Right renal cortex interstitium (tissue), 3 donors: ENCODE measurements around the gene CFAP69. TPM values are rescaled to one million over a fixed set of nuclear protein-coding genes. Genes with fewer than 3 reads are reported as not detected.

Source experiments
- DNase-seq, 3 donors: peaks; one replicate each; pipeline ENCODE4 v3.0.0-alpha.2; 2013; ENCODE audit warnings: low read depth in 3 of 3, low spot score in 2 of 3
- polyA plus RNA-seq, 3 donors: library from polyadenylated mRNA; unstranded; fragments of 120-200 nt; gene quantifications; one replicate each; pipeline ENCODE4 v1.2.1, GENCODE V29; 2013; ENCODE audit not compliant: insufficient read length in 3 of 3

Gene CFAP69
- polyA plus RNA-seq, 3 donors, result 15.5 to 16.9 (median 16.7) TPM

DNA sequence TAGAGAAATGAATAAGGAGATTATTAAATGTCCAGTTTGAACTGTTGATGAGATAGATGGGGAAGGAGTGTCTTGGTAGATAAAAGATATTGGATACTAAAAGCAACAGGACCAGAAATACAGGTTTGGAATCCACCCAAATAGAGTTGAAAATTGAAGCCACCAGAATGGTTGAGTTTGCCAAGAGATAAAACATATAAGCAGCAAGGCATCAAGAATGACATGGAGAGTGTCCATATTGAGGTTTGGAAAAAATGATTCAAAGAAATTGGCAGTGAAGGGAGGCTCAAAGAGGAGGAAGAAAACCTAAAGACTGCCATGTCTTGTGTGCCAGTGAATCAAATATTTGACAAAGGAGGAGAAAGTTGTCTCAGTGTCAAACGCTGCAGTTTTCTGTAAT lies 24.2 kb downstream of the CFAP69 start:
- no peak for DNase-seq

DNA sequence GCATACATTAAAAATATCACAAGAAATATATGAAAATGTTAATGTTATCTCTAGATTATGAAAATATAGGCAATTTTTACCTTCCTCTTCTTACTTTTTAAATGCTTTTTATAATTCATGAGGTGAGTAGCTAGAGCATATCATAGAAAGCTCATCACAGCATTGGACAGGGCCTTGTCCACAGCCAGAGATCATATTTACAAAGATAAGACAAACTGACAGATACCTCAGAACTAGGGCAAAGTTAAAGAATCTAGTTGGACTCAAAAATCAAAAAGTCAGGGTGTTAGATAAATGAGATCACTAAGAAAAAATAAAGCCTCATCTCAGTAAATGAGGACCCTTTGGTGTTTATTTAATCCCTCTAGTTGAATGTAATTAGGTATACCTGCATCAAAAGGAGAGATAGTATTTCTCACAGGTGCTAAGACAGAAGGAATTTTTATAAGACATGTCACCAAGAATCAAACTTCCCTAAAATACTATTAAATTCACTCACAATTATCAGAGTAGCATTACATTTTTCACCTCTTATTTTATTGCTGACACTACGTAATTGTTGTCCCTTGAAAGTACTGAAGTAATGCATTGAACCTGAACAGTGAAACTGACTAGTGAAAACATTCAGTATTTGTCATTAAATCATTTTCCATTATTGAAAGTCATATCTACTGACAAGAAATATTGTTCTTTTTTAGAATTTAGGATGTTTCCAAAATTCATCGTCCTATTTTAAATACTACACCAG lies 25.6 kb downstream of the CFAP69 start:
- DNase-seq, result no peak

DNA sequence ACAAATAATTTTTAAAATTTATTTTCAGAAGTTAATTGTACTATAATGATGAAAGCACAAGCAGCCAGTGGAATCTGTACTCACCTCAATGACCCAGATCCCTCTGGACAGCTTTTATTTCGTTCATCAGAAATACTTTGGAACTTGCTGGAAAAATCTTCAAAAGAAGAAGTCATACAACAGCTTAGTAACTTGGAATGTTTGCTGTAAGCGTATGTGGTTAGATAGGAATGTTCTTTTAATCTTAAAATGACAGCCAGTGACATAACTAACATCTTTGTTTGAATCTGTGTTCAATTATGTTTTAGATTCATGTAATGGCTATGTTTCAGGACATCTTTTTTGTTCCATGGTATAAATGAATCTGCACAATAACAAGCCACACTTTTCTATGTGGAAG lies 26.8 kb downstream of the CFAP69 start:
- no peak for DNase-seq

DNA sequence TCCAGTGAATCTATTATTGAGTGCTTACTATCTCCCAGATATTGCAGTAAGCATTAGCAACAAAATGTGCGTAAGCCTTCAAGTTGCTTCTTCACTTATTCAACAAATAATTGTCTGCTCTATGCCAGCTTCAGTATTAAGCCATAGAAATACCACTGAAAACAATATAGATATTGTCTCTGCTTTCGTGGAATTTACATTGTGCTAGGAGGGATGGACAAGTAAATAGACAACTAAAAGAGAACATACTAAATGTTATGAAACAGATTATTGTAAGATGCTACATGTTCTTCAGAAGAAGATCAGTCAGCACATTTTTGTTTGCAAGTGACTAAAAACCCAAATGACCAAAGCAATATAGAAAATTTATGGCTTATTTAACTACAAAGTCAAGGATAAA lies 27.3 kb downstream of the CFAP69 start:
- DNase-seq, result no peak

DNA sequence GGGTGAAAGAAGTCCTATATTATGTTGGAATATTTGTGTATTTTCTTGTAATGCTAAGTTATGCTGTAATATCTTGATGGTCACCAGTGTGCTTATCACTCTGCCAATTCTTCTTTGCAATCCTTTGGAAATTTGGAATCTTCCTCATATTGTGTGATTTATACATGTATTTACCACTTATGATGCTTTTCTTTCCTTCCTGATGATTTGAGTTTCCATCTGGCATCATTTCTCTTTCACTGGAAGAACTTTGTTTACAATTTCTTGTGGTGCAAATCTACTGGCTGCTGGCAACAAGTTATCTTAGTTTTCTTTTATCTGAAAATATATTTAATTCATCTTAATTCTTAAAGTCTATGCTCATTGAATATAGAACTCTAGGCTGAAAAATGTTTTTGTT lies 29.2 kb downstream of the CFAP69 start:
- no peak for DNase-seq

DNA sequence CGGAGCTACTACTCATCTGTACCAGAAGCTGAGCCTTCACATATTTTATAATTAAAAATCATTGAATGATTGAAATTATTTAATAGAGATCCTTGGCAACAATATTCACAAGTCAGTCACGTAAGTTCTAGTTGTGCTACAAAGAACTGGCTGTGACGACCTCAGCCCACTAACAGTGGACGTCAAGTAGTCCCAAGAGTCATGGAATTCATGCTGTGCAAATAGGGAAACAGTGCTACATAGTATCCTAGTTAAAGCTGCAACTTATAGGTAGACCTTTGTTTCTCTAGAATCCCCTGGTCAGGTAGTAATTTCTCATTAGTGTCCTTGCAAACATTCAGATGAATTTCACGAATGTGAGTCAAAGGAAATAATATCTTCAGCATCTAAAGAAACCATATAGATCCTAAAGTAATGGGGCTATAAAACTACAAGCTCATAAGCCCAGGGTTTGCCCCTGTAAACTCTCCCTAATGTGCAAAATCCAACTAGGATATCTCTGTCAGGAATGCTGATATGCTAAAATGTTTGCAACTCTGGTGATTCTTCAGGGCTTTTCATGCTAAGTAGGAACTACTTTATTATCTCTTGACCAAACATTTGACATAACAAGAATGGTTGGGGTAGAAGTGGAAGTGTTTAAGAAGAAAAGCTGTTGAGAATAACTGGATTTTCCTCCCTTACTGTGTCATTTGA lies 31.2 kb downstream of the CFAP69 start:
- no peak for DNase-seq

DNA sequence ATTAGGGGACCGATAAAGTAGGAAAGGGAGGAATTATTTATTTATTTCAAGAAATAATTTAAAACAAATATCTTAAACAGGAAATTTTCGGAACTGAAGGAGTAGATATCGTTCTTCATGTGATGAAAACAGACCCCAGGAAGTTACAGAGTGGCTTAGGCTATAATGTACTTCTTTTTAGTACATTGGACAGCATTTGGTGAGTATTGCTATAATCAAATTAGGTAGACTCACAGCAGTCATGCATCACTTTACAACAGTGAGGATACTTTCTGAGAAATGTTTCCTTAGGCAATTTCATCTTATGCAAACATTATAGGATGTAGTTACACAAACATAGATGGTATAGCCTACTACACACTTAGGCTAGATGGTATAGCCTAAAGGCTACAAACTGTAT lies 43.2 kb downstream of the CFAP69 start:
- DNase-seq, result no peak

DNA sequence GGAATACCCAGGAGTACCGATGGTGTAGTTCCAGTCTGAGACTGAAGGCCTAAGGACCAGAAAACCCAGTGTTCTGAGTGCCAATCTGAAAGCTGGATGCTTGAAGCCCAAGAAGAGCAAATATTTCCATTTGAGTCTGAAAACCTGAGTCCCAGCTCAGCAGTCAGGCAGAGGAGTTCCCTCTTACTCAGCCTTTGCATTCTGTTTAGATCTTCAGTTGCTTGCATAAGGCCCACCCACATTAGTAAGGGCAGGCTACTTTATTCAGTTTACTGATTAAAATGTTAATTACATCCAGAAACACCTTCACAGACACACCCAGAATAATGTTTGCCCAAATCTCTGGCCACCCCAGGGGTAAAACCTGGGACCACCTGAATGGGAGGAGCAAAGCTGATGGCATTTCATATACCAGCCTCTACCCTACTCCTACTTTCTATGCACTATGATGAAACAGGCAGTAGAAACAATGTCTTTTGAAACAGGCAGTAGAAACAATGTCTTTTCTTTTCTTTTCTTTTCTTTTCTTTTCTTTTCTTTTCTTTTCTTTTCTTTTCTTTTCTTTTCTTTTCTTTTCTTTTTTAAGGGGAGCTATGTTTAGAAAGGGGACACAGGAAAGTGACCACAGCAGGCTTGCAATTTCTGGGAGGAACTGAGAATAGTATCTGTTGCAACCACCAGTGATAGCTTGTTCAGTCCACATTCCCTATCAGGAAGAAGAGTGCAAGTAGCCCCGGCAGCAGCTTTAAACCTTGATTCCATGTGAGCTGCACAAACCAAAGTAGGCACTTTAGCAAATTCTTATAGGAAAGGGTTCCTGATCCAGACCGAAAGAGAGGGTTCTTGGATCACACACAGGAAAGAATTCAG lies 45.5 kb downstream of the CFAP69 start:
- no peak for DNase-seq

DNA sequence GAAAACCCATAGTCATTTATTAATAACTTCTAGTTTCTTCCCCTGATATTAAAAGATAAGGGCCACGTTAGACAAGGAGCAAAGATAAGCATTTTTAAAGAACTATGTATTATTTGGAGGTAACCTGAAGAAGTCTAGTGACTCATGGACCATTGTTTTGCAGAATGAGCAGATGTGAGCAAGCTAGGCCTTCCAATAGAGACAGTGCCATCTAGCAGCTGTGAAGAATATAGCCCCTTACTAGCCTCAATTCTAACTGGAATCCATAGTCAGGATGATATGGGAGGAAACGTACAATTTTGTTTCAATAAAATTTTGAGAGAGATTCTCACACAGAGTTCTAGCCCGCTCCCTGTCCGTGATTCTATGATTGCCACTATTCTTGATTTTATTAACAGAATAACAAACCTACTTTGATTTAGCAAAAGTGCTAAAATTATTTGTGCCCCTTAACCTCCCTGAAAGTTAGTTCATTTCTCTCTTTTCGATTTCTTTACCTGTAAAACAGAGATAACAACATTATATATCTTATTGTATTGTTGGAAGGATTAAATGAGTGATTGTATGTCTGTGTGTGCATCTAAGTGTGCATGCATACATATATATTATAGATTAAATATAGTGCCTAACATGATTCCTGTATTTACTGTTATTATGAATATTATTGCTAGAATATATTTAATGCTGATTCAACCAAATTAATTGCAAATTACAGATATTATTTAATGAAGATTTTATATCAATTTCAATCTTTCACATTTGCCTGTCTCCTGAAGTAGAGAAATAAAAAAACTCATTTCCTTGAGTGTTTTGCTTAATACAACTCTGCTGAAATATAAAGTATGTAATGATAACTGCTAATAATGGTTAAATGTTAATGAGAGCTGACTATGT lies 53.4 kb downstream of the CFAP69 start:
- no peak for DNase-seq

DNA sequence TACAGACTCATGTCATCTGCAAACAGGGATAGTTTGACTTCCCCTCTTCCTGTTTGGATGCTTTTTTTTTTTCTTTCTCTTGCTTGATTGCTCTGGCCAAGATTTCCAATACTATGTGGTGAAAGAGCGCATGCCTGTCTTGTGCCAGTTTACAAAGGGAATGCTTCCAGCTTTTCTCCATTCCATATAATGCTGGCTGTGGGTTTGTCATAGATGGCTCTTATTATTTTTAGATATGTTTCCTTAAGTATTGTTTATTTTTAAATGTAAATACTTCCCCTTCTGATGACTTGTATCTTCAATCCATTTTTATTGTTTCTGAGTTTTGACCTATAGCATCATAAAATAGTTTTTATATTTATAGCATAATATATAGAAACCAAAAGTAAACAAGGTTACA lies 58.3 kb downstream of the CFAP69 start:
- no peak for DNase-seq

DNA sequence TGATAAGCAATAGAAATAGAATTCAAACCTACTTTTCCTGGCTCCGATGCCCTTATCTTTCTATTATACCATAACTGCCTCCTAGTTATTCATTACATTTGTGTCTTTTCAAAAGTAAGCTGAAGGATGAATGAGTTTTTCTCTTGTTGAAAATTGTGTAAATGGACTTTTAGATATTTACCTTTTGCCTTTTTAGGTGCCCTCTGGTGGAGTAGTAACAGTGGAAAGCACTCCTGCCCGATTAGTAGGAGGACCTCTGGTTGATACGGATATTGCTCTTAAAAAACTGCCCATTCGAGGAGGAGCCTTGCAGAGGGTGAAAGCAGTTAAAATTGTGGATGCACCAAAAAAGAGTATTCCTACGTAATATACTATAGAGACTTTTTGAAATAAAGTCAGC lies 64.9 kb downstream of the CFAP69 start:
- DNase-seq, result no peak

DNA sequence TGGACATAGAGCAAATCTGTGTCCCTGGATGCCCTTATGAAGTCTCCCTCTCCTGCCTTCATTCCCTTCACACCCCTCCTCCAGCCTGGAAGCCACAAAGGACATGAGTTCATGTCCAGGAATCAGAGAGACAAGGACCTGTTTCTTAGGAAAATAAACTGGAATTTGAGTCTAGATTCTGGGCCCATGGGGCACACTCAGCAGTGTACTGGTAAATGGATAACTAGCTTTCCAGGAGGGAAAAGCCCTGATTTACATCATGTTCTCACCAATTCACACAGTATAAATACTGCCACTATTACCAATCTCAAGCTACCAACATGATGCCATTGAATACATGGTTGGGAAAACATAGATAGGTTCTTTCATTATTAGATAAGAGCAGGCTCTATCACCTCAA lies 66.2 kb downstream of the CFAP69 start:
- DNase-seq, result no peak

DNA sequence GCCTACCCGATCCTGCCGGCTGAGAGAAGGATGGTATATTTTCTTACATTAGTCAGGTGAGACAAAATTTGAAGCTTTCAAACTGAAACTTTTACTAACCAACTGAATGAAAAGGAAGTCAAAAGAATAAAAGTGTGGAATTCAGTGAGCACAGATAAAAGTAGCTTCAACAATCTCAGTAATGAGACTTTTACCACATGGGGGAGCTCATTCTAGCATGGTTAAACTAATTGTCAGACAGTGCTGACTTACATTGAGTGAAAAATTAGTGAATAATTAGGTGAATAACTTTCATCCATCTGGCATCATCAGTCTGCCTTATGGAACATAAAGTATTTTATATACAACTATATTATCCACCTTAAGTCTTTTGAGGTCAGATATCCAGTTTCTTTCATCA lies 67.8 kb downstream of the CFAP69 start:
- DNase-seq, result no peak

DNA sequence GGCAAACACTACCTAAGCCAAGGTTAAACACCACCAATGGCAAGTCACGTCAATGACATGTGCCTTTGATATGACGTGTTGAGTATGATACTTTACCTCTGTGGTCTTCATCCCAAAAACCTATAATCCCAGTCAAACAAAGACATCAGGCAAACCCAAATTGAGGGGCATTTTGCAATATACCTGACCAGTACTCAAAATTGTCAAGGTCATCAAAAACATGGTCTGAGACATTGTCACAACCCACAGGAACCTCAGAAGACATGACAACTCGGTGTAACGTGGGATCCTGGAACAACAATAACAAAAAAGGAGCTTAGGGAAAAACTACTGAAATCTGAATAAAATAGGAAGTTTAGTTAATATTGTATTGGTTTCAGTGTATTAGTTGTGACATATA lies 68.9 kb downstream of the CFAP69 start:
- DNase-seq, result no peak

DNA sequence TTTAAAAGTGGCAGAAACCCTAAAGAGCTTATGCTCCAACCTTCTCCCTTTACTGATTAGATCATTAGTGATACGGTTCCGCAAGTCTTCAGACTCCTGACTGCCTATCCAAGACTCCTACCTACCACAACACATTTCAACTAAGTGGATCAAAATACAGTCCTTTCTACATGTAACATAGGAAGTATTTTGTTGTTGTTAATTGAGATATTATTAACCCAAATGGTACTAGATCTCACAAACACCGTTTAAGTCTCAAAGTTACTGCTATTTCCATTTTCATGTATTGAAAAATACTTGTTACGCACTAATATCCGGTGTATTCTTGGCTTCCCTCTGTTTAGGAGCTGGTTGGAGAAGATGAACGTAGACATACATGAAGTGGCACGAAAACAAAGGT lies 75.0 kb downstream of the CFAP69 start:
- DNase-seq, result no peak

DNA sequence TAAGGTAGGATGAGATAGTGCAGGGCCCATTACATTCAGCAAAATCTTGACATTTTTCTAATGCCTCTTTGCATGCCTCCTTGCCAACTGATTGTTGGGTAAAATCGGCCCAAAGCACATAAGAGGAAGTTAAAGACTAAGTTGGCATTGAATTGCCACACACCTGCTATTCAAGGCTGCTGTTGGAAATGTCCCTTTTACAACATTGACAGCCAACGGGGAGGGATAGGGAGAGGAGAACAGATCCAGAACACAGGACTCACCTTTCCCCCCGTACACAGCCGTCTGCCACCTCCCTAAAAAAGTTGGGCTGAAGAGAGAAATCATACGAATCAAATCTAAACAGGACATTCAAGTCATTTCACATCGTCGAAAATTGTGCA lies 75.4 kb downstream of the CFAP69 start:
- no peak for DNase-seq

DNA sequence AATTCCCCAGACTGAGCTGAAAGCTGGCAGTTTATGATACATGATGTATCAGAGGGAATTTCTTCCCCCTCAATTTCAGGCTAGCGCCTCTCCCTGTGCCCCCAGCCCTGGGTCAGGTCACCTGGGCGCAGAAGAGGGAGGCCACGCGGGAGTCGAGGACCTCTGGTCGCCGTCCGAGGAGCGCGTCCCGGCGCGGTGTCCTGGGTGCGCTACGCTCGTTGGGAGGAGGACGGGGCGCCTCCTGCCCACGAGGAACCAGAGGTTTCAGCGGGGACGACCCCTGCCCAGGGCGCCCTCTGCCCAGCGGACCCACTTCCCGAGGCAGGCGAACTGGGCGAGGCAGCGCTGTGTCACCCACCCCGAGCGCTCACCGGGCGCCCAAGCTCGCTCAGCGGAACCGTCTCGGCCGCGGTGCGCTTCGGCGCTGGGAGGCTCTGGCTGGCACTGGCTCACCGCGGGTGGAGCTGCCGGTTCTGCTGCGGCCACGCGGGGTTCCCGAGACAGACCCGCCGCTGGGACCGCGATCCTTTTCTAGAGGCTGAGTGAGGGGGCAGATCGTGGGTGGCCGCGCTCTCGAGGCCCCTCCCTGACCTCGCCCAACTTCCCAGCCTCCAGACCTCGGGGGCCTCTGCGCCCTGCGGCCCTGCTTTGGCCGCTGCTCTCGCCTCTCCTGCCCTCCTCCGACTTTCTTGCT lies 76.0 kb downstream of the CFAP69 start, which contains the start of gene FAM237B:
Gene FAM237B (minus strand): TSS at position 504 of the 694 bp plus-strand sequence. CDS start 1,556 bp downstream, outside the sequence.
- no peak for DNase-seq

DNA sequence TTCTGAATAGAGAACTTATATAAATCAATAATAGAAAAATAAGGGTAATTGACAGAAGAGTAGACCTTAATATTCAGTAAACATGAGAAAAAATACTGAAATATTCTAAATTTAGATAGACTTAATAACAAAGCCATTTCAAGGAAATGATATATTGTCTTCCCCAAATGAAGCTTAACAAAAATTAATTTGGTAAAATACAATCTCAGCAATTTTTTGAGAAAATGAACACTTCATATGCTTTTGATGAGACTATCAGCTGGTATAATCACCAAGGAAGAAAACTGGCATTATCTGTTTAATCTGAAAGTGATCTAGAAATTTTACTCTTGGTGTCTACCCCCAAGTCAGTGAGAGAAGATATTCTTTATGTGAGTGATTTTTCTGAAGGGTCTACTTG lies 77.9 kb downstream of the CFAP69 start:
- DNase-seq, result no peak

DNA sequence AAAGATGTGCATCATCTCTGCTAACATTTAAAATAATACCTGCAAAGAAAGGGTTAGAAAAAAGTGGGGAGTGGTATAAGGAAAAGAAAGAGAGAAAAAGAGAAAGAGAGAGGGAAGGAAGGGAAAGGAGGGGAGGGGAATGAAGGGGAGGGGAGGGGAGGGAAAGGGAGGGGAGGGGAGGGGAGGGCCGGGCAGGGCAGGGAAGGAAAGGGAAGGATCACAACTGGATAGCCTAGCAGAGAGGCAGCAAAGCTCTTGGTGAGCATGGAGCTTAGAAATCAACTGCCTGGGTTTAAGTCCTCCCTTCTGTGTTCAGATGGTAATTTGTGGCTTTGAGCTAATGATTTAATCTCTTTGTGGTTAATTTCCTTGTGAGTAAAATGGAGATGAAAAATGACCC lies 81.5 kb downstream of the CFAP69 start:
- no peak for DNase-seq
